HG03175 (cell line): ENCODE measurements around the gene PRSS56.
"Not testable (repeated sequence)": the region's sequence is repeated elsewhere in the genome, so short reads cannot be mapped to it uniquely, and the experiment has no call there.

Experiments used
- ATAC-seq: cut with Tn5 transposase; IDR thresholded peaks from one replicate; pipeline ENCODE4 v1.9.1; 2021; ENCODE audit warnings: mild to moderate bottlenecking, moderate library complexity; ENCODE audit not compliant: unreplicated experiment

Gene PRSS56

DNA sequence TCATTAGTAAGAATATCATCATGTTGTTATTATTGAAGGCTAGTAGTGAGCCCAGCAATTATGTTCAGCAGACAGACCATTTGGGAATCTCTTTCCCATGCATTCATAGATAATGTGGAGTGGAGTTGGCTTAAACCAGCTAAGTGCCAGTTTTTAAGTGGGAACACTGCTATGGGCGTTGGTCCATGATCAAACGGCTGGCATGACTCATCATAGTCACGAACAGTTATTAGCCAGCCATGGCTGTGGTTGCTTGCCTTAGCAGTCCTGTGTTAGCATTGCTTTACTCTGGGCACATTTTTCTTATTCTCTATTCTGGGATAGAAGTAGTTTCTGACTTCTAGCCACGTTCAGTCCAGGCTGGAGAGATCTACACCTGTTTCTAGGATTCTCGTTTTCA lies 48.0 kb downstream of the PRSS56 start:
- no peak for ATAC-seq

DNA sequence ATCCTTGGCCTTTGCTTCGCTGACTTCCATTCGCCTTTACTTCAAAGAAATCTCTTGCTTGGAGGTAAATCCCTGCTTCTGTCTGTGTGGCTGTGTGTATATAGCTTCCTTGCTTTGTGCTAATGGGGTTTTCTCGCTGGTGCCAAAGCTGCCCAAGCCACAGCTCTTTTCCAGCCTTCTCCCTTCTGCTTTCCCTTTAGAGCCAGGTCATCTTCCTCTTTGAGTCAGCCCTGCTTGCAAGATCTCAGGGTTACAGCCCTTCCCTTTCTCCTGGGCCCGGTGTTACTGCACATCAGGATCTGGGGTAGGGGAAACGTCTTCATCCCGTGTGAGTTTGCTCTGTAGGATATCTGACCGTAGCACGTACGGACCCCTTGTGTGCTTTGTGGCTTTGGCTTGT lies 49.4 kb downstream of the PRSS56 start:
- ATAC-seq = no peak

DNA sequence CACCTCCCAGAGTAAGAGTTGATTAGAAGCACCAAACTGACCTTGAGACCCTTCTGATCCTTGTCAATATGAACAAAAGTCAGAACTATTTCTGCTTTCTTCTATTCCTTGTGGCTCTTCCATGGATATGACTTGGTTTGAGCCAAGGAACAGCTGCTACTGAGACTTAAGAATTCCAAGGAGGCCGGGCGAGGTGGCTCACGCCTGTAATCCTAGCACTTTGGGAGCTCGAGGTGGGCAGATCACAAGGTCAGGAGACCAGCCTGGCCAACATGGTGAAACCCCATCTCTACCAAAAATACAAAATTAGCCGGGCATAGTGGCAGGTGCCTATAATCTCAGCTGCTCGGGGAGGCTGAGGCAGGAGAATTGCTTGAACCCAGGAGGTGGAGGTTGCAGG lies 50.3 kb downstream of the PRSS56 start:
- ATAC-seq = not testable (repeated sequence)

- ATAC-seq = no peak
Observed at GRCh38 chr2:232571026-232571474, 50.9 kb downstream of the PRSS56 start.

DNA sequence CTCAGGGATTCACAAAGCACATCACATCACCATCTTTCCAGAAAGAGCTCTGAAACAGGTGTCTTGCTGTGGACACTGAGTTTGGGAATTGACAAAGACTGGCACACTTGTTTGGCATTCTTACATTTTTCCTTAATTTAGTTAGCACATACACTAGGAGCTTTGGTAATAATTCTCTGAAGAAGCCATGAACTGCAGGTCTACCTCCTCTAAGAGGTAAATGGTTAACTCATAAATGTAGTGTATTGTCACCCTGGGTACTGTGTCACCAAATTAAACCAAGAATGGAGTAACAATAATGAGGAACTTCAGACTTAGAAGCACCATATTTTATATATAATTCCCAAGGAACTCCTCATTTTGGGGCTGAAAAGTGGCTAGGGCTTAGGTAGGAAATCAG lies 52.9 kb downstream of the PRSS56 start:
- no peak for ATAC-seq

- no peak for ATAC-seq
Observed at GRCh38 chr2:232573771-232574435, 53.7 kb downstream of the PRSS56 start.

DNA sequence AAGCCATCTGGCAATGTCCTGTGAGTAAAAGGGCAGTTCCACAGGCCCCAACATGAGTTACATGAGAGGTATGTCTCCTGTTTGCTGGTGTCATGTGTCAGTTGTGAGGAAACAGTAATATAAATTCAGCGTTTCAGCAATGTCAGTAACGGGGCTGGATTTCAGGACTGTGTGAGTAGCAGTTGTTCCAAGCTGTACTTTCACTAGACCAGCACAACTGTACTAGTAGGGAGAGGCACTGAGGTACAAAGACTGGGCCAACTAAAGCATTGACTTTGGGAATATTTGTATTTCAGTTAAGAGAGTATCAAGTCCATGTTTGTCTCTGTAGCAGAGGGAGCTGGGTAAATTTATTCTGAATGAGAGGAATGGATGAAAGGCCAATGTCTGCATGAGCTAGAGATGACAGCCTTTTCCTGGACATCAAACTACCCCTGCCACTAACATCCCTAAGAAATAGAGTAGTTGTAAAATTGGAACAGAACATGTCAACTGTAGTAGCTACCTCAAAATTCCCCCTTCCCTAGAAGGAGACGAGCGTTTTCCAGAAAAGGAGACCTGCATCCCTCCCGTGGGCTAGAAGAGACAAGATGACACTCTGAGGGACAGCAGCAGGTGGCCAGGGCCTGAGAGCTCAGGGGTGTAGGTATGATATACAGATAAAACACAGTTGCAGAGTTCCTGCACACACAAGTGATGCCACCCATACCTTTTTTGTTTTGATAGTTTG lies 54.7 kb downstream of the PRSS56 start:
- no peak for ATAC-seq
